Vagina (tissue), 2 donors: ENCODE results near the gene IFNL4. TPM values are rescaled to one million over a fixed set of nuclear protein-coding genes. Genes with fewer than 3 reads are reported as not detected.
A peak's percentile ranks its signal among the peaks of the same experiment; 100 is the strongest.

Experiments
- DNase-seq, 2 donors: peaks; one replicate each; pipeline ENCODE4 v3.0.0-alpha.2; 2017; ENCODE audit errors: extremely low spot score in 2 of 2
- H3K27ac ChIP-seq: fragments of 200-600 bp; sonication (generic); one replicate; pipeline ENCODE4 v1.5.1; 2019
- H3K27me3 ChIP-seq: fragments of 200-600 bp; sonication (generic); one replicate; pipeline ENCODE4 v1.5.1; 2019
- H3K36me3 ChIP-seq, 2 donors: fragments of 200-600 bp; sonication (generic); one replicate each; pipeline ENCODE4 v1.5.1; 2017 to 2019
- H3K4me1 ChIP-seq: fragments of 200-600 bp; sonication (generic); one replicate; pipeline ENCODE4 v1.5.1; 2019
- H3K4me3 ChIP-seq, 2 donors: fragments of 200-600 bp; sonication (generic); 1 replicate in 1 of 2; 2 replicates in 1 of 2; pipeline ENCODE4 v1.5.1; 2016 to 2019
- H3K9me3 ChIP-seq: fragments of 200-600 bp; sonication (generic); one replicate; pipeline ENCODE4 v1.5.1; 2019
- POLR2A ChIP-seq, 2 donors: fragments of 450-650 bp; IDR thresholded peaks; one replicate each; pipeline ENCODE4 v1.6.1; 2017; ENCODE audit warnings: antibody characterized with exemption in 2 of 2, mild to moderate bottlenecking in 2 of 2, moderate library complexity in 2 of 2
- POLR2AphosphoS5 ChIP-seq, 2 donors: sonication (generic); formaldehyde crosslinking; IDR thresholded peaks; one replicate each; pipeline ENCODE4 v1.9.0; 2017; ENCODE audit warnings: antibody characterized with exemption in 2 of 2, mild to moderate bottlenecking in 2 of 2, low read depth in 1 of 2; ENCODE audit not compliant: insufficient read depth in 1 of 2
- intact Hi-C: fragments of 100-400 bp; cut with DNase I; formaldehyde crosslinking; loops from one replicate; pipeline ENCODE4 v1.15.1; 2023
- total RNA-seq: library from RNA; depleted of rRNA; stranded (reverse); fragments of >200 nt; gene quantifications from one replicate; pipeline ENCODE4 v1.2.3, GENCODE V29; 2016
- TF ChIP-seq, protein P1 (sequence below), 3 experiments: fragments of 450-650 bp in 2 of 3; fragments of 200-600 bp in 1 of 3; sonication (generic) in 1 of 3; IDR thresholded peaks; one replicate each; pipeline ENCODE4 v1.5.1; 2017 to 2019; ENCODE audit warnings: antibody characterized with exemption in 3 of 3, mild to moderate bottlenecking in 2 of 3, moderate library complexity in 2 of 3

Gene IFNL4
- total RNA-seq, 1 donor from 2014 or later, result not detected

GRCh38 chr19:39212375-39212742 lies 36.3 kb downstream of the IFNL4 start:
- no peak for DNase-seq
- Histone ChIP-seq H3K9me3 (no peaks in the 10 kb centered on the region), H3K36me3 (no peaks in the 10 kb centered on the region), H3K27me3 (no peaks in the 10 kb centered on the region), H3K4me3 (no peak overlapping the region), H3K4me1 (no peaks in the 10 kb centered on the region), H3K27ac (no peak overlapping the region)
- TF ChIP-seq, protein P1, sequence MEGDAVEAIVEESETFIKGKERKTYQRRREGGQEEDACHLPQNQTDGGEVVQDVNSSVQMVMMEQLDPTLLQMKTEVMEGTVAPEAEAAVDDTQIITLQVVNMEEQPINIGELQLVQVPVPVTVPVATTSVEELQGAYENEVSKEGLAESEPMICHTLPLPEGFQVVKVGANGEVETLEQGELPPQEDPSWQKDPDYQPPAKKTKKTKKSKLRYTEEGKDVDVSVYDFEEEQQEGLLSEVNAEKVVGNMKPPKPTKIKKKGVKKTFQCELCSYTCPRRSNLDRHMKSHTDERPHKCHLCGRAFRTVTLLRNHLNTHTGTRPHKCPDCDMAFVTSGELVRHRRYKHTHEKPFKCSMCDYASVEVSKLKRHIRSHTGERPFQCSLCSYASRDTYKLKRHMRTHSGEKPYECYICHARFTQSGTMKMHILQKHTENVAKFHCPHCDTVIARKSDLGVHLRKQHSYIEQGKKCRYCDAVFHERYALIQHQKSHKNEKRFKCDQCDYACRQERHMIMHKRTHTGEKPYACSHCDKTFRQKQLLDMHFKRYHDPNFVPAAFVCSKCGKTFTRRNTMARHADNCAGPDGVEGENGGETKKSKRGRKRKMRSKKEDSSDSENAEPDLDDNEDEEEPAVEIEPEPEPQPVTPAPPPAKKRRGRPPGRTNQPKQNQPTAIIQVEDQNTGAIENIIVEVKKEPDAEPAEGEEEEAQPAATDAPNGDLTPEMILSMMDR (IDR thresholded peaks at IDR 0.05), result peak in 1 of 3 experiments; percentile 11
- no peak for TF ChIP-seq POLR2A (IDR thresholded peaks at IDR 0.05)
- no peak for TF ChIP-seq POLR2AphosphoS5 (IDR thresholded peaks at IDR 0.05; ENCODE audit: insufficient read depth in 1 of 2, low read depth in 1 of 2)
- intact Hi-C loops, result no loop called here

DNA sequence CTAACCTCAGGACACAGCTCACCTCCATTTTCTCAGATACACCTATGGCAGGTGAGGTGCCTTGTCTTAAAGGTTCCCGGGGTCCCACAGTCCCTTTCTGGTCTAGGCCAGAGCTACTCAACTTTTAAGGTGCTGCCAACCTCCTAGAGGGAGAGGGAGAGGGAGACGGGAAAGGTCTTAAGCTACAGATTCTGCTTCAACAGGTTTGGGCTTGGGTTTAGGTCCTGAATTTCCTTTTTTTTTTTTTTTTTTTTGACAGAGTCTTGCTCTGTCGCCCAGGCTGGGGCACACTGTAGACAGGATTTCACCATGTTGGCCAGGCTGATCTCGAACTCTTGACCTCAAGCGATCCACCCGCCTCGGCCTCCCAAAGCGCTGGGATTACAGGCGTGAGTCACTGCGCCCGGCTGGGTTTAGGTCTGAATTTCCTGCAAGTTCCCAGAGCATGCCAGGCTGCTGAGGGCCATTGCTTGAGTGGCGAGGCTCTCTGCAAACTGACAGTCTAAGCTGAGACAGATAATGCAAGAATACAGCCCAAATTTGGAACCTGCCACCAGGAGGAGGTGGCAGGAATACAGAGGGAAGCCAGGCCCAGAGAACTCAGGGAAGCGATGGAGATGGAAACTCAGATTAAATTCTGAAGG lies 36.8 kb downstream of the IFNL4 start:
- no peak for DNase-seq
- intact Hi-C loops, result no loop called here
- Histone ChIP-seq H3K4me1 (no peaks in the 10 kb centered on the region), H3K36me3 (no peaks in the 10 kb centered on the region), H3K9me3 (no peaks in the 10 kb centered on the region), H3K4me3 (no peak overlapping the region), H3K27me3 (no peaks in the 10 kb centered on the region), H3K27ac (no peak overlapping the region)
- no peak for TF ChIP-seq POLR2AphosphoS5 (IDR thresholded peaks at IDR 0.05; ENCODE audit: insufficient read depth in 1 of 2, low read depth in 1 of 2)
- TF ChIP-seq, protein P1 (IDR thresholded peaks at IDR 0.05), result no peak
- TF ChIP-seq POLR2A (IDR thresholded peaks at IDR 0.05), result no peak

- no peaks in the 10 kb centered on the region for H3K4me1 ChIP-seq
- no peaks in the 10 kb centered on the region for H3K36me3 ChIP-seq
- no peak overlapping the region for H3K4me3 ChIP-seq
- DNase-seq, result no peak
- H3K27ac ChIP-seq, result no peak overlapping the region
- no peaks in the 10 kb centered on the region for H3K9me3 ChIP-seq
- TF ChIP-seq POLR2A (IDR thresholded peaks at IDR 0.05), result no peak
- TF ChIP-seq, protein P1 (IDR thresholded peaks at IDR 0.05), result no peak
- no peak for TF ChIP-seq POLR2AphosphoS5 (IDR thresholded peaks at IDR 0.05; ENCODE audit: insufficient read depth in 1 of 2, low read depth in 1 of 2)
- intact Hi-C loops, result loop anchor here (10.0 kb wide), 1 partner anchor 1746 kb away; no protein-coding TSS in a partner anchor
- no peaks in the 10 kb centered on the region for H3K27me3 ChIP-seq
Observed at GRCh38 chr19:39209196-39209595, 39.5 kb downstream of the IFNL4 start.

- no peaks in the 10 kb centered on the region for H3K4me1 ChIP-seq
- H3K9me3 ChIP-seq, result no peaks in the 10 kb centered on the region
- H3K4me3 ChIP-seq, result no peak overlapping the region
- no peak for DNase-seq
- TF ChIP-seq POLR2A (IDR thresholded peaks at IDR 0.05) (no peak), POLR2AphosphoS5 (IDR thresholded peaks at IDR 0.05; ENCODE audit: insufficient read depth in 1 of 2, low read depth in 1 of 2) (no peak)
- TF ChIP-seq, protein P1 (IDR thresholded peaks at IDR 0.05), result no peak
- H3K27me3 ChIP-seq, result peaks cover 7% of the 10 kb centered on the region
- H3K36me3 ChIP-seq, result no peaks in the 10 kb centered on the region
- H3K27ac ChIP-seq, result no peak overlapping the region
- intact Hi-C loops, result loop anchor here (10.0 kb wide), 1 partner anchor 1747 kb away; no protein-coding TSS in a partner anchor
Observed at GRCh38 chr19:39208175-39208795, 40.4 kb downstream of the IFNL4 start.

DNA sequence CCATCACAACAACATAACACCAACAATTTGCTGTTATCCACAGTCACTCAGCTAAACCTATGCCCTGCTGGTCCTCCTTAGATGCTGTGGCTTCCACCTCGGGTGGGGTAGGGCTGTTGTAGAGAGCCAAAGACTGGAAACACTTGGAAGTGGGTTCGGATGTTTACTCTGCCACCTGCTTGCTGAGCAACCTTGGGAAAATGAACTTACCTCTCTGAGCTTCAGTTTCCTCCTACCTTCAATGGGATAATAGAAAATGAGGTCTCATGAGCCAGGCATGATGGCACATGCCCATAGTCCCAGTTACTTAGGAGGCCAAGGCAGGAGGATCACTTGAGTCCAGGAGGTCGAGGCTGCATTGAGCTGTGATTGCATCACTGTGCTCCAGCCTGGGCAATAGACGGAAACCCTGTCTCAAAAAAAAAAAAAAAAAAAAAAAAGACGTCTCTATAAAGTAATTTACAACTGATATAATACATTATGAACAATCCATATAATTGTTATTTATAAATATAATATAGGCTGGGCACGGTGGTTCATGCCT lies 41.3 kb downstream of the IFNL4 start:
- intact Hi-C loops, result loop anchor here (10.0 kb wide), 1 partner anchor 1747 kb away; no protein-coding TSS in a partner anchor
- Histone ChIP-seq H3K4me3 (no peak overlapping the region), H3K4me1 (no peaks in the 10 kb centered on the region), H3K27ac (no peak overlapping the region), H3K27me3 (peaks cover 7% of the 10 kb centered on the region), H3K36me3 (no peaks in the 10 kb centered on the region), H3K9me3 (no peaks in the 10 kb centered on the region)
- TF ChIP-seq, protein P1 (IDR thresholded peaks at IDR 0.05), result no peak
- TF ChIP-seq POLR2A (IDR thresholded peaks at IDR 0.05) (no peak), POLR2AphosphoS5 (IDR thresholded peaks at IDR 0.05; ENCODE audit: insufficient read depth in 1 of 2, low read depth in 1 of 2) (no peak)
- no peak for DNase-seq
